K562 (cell line): ENCODE data around the gene GPAT3. TPM values are rescaled to one million over a fixed set of nuclear protein-coding genes. Genes with fewer than 3 reads are reported as not detected.

ENCODE experiments used
- ARID1B ChIP-seq: fragments of 450-650 bp; IDR thresholded peaks from 2 replicates; pipeline ENCODE4 v1.6.1; 2016; ENCODE audit warnings: antibody characterized with exemption, mild to moderate bottlenecking, inconsistent platforms
- MAZ ChIP-seq, 2 experiments: fragments of 450-650 bp in 1 of 2; sonication (generic) in 1 of 2; formaldehyde crosslinking; IDR thresholded peaks in 1 of 2; conservative IDR thresholded peaks in 1 of 2; 2 replicates each; pipeline versions ENCODE4 v1.4.0 to v1.5.0; 2020; ENCODE audit warnings: mild to moderate bottlenecking in 1 of 2, missing genetic modification reagents in 1 of 2
- NCOA1 ChIP-seq: fragments of 450-650 bp; IDR thresholded peaks from 2 replicates; pipeline ENCODE4 v1.6.1; 2016; ENCODE audit warnings: low read depth
- SETDB1 ChIP-seq: IDR thresholded peaks from one replicate; pipeline ENCODE4 v1.6.1; 2012; ENCODE audit warnings: low read length, control low read depth, inconsistent platforms
- SREBF2 ChIP-seq: sonication (generic); formaldehyde crosslinking; IDR thresholded peaks from 2 replicates; pipeline ENCODE4 v1.4.0; 2020; ENCODE audit warnings: mild to moderate bottlenecking, missing genetic modification reagents
- SRF ChIP-seq, 2 experiments: fragments of 250-450, 450-650 bp in 1 of 2; sonication (Bioruptor Pico) in 1 of 2; sonication (generic) in 1 of 2; formaldehyde crosslinking; IDR thresholded peaks; 2 replicates each; pipeline versions ENCODE4 v1.5.0 to v1.5.1; 2020 to 2022; ENCODE audit warnings: mild to moderate bottlenecking in 1 of 2, missing genetic modification reagents in 1 of 2
- ZNF436 ChIP-seq: fragments of 250-450, 450-650 bp; sonication (Bioruptor Pico); formaldehyde crosslinking; IDR thresholded peaks from 2 replicates; pipeline ENCODE4 v1.7.0; 2020; ENCODE audit warnings: mild to moderate bottlenecking
- ZZZ3 ChIP-seq: fragments of 450-650 bp; IDR thresholded peaks from 2 replicates; pipeline ENCODE4 v1.6.1; 2016; ENCODE audit warnings: antibody characterized with exemption, mild to moderate bottlenecking, moderate library complexity
- polyA plus RNA-seq, 8 experiments: library from polyadenylated mRNA; depleted of rRNA in 4 of 8; stranded (reverse) in 5 of 8; unstranded in 3 of 8; fragments of >200 nt; fragmentation: Nextera tagmentation in 2 of 8; fragmentation: Illumina TruSeq in 1 of 8; extraction: Ambion mirVana in 2 of 8; extraction: Trizol in 1 of 8; gene quantifications; 2 replicates each; pipeline versions ENCODE4 v1.2.1 to v1.2.3, GENCODE V29; 2011 to 2014; ENCODE audit warnings: inconsistent platforms in 1 of 8, missing spikeins in 1 of 8
- total RNA-seq, 7 experiments: library from RNA; depleted of rRNA in 6 of 7; stranded (reverse); fragments of >200 nt in 6 of 7; fragmentation: Illumina TruSeq in 2 of 7; extraction: Trizol in 2 of 7; gene quantifications; 2 replicates each; pipeline versions ENCODE4 v1.2.1 to v1.2.3, GENCODE V29; 2011 to 2021; ENCODE audit warnings: low replicate concordance in 1 of 7
- TF ChIP-seq, protein P1 (sequence below): sonication (generic); formaldehyde crosslinking; IDR thresholded peaks from 2 replicates; pipeline ENCODE4 v1.8.0; 2022; ENCODE audit warnings: mild to moderate bottlenecking, missing genetic modification reagents
- TF ChIP-seq, protein P2 (sequence below): fragments of 450-650 bp; formaldehyde crosslinking; IDR thresholded peaks from 2 replicates; pipeline ENCODE4 v1.4.0; 2022; ENCODE audit warnings: missing genetic modification characterization
- TF ChIP-seq, protein P3 (sequence below): IDR thresholded peaks from 2 replicates; pipeline ENCODE4 v1.6.1; 2012; ENCODE audit warnings: low read depth, low read length, improper control_type of control experiment, borderline replicate concordance
- TF ChIP-seq, protein P4 (sequence below): IDR thresholded peaks from 3 replicates; pipeline ENCODE4 v1.6.1; 2011; ENCODE audit warnings: borderline replicate concordance, mild to moderate bottlenecking, moderate library complexity; ENCODE audit not compliant: insufficient read length; ENCODE audit errors: extremely low read depth
- TF ChIP-seq, protein P5 (sequence below): conservative IDR thresholded peaks from 2 replicates; pipeline ENCODE4 v1.6.1; 2011; ENCODE audit warnings: low read depth, mild to moderate bottlenecking, low read length; ENCODE audit not compliant: control insufficient read depth
- TF ChIP-seq, protein P6 (sequence below): fragments of 450-650 bp; formaldehyde crosslinking; IDR thresholded peaks from 2 replicates; pipeline ENCODE4 v1.4.0; 2020; ENCODE audit warnings: mild to moderate bottlenecking, moderate library complexity

Gene GPAT3
- total and polyA plus RNA-seq, 9 of the 15 experiments (the other 6 are each of a cell fraction or from before 2014, with no cell fraction given) = 4.1 to 16.1 (median 13.1) TPM

DNA sequence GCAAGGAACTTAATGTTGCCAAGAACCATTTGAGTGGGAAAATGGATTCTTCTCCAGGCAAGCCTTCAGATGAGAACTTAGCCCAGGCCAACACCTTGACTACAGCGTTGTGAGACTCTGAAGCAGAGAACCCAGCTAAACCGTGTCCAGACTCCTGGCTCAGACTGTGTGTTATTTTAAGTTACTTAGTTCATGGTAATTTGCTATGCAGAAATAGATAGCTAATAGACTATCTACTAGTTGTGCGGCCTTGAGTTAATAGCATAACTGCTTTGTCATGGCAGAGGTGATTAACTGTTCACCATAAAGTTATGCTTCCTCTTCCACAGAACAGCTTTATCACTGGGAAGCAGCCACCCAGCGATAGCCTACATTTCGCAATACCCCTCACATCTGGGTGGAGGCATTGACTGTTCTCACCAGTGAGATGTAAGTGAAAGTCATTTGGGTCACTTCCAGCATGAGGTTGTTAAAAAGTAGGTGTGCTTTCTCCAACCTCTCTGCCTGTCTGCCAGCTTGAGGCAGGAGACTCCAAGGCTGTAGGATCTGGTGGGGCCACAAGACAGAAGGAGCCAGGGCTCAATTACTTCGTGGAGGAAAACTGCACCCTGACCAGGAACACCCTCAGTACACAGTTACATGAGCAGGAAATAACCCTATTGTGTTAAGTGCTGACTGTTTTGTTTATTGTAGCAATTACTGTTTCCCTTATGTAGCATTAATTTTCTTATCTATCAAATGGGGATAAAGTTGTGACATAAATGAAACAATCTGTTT lies 94.2 kb downstream of the GPAT3 start (continued):
- TF ChIP-seq, protein P1, sequence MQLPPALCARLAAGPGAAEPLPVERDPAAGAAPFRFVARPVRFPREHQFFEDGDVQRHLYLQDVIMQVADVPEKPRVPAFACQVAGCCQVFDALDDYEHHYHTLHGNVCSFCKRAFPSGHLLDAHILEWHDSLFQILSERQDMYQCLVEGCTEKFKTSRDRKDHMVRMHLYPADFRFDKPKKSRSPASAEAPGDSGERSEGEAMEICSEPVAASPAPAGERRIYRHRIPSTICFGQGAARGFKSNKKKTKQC = peak; percentile 81; the same call in 1 of the 2 replicates
- no peak for TF ChIP-seq SREBF2
- TF ChIP-seq, protein P2, sequence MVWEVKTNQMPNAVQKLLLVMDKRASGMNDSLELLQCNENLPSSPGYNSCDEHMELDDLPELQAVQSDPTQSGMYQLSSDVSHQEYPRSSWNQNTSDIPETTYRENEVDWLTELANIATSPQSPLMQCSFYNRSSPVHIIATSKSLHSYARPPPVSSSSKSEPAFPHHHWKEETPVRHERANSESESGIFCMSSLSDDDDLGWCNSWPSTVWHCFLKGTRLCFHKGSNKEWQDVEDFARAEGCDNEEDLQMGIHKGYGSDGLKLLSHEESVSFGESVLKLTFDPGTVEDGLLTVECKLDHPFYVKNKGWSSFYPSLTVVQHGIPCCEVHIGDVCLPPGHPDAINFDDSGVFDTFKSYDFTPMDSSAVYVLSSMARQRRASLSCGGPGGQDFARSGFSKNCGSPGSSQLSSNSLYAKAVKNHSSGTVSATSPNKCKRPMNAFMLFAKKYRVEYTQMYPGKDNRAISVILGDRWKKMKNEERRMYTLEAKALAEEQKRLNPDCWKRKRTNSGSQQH (CRISPR knock-in tag) = peak; percentile 58; the same call in 1 of the 2 replicates
- no peak for TF ChIP-seq ZNF436 (CRISPR knock-in tag)
- TF ChIP-seq SETDB1 = no peak
- TF ChIP-seq, protein P3, sequence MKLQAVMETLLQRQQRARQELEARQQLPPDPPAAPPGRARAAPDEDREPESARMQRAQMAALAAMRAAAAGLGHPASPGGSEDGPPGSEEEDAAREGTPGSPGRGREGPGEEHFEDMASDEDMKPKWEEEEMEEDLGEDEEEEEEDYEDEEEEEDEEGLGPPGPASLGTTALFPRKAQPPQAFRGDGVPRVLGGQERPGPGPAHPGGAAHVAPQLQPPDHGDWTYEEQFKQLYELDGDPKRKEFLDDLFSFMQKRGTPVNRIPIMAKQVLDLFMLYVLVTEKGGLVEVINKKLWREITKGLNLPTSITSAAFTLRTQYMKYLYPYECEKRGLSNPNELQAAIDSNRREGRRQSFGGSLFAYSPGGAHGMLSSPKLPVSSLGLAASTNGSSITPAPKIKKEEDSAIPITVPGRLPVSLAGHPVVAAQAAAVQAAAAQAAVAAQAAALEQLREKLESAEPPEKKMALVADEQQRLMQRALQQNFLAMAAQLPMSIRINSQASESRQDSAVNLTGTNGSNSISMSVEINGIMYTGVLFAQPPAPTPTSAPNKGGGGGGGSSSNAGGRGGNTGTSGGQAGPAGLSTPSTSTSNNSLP = peak; percentile 79
- TF ChIP-seq, protein P4, sequence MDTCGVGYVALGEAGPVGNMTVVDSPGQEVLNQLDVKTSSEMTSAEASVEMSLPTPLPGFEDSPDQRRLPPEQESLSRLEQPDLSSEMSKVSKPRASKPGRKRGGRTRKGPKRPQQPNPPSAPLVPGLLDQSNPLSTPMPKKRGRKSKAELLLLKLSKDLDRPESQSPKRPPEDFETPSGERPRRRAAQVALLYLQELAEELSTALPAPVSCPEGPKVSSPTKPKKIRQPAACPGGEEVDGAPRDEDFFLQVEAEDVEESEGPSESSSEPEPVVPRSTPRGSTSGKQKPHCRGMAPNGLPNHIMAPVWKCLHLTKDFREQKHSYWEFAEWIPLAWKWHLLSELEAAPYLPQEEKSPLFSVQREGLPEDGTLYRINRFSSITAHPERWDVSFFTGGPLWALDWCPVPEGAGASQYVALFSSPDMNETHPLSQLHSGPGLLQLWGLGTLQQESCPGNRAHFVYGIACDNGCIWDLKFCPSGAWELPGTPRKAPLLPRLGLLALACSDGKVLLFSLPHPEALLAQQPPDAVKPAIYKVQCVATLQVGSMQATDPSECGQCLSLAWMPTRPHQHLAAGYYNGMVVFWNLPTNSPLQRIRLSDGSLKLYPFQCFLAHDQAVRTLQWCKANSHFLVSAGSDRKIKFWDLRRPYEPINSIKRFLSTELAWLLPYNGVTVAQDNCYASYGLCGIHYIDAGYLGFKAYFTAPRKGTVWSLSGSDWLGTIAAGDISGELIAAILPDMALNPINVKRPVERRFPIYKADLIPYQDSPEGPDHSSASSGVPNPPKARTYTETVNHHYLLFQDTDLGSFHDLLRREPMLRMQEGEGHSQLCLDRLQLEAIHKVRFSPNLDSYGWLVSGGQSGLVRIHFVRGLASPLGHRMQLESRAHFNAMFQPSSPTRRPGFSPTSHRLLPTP = no peak
- TF ChIP-seq NCOA1 = peak; percentile 91
- peak; percentile 99 for TF ChIP-seq ARID1B
- TF ChIP-seq ZZZ3 = no peak
- no peak for TF ChIP-seq SRF (CRISPR knock-in tag; IDR thresholded peaks at IDR 0.05)
- TF ChIP-seq, protein P5, sequence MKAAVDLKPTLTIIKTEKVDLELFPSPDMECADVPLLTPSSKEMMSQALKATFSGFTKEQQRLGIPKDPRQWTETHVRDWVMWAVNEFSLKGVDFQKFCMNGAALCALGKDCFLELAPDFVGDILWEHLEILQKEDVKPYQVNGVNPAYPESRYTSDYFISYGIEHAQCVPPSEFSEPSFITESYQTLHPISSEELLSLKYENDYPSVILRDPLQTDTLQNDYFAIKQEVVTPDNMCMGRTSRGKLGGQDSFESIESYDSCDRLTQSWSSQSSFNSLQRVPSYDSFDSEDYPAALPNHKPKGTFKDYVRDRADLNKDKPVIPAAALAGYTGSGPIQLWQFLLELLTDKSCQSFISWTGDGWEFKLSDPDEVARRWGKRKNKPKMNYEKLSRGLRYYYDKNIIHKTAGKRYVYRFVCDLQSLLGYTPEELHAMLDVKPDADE = peak; percentile 72; the same call in 1 of the 2 replicates
- TF ChIP-seq, protein P6, sequence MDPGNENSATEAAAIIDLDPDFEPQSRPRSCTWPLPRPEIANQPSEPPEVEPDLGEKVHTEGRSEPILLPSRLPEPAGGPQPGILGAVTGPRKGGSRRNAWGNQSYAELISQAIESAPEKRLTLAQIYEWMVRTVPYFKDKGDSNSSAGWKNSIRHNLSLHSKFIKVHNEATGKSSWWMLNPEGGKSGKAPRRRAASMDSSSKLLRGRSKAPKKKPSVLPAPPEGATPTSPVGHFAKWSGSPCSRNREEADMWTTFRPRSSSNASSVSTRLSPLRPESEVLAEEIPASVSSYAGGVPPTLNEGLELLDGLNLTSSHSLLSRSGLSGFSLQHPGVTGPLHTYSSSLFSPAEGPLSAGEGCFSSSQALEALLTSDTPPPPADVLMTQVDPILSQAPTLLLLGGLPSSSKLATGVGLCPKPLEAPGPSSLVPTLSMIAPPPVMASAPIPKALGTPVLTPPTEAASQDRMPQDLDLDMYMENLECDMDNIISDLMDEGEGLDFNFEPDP (CRISPR knock-in tag) = no peak
- peak; percentile 52 to 74; a peak in 2 of 4 replicates for TF ChIP-seq MAZ (CRISPR knock-in tag; conservative IDR thresholded peaks at IDR 0.05 in 1 of 2, IDR thresholded peaks at IDR 0.05 in 1 of 2)
